Liver (tissue), 9 donors: Measurements from ENCODE around the gene NARS2. TPM values are rescaled to one million over a fixed set of nuclear protein-coding genes. Genes with fewer than 3 reads are reported as not detected.

Source experiments
- DNase-seq: peaks from one replicate; pipeline ENCODE4 v3.0.0-alpha.2; 2017; ENCODE audit warnings: low spot score
- H3K27ac ChIP-seq, 2 donors: one replicate each; pipeline ENCODE4 v1.7.0; 2013; ENCODE audit warnings: inconsistent platforms in 2 of 2, low read length in 2 of 2, control low read depth in 1 of 2, low read depth in 1 of 2, mild to moderate bottlenecking in 1 of 2
- H3K27me3 ChIP-seq, 4 donors: one replicate each; pipeline versions ENCODE4 v1.6.1 to v1.7.0; 2013; ENCODE audit warnings: low read length in 3 of 4, inconsistent platforms in 1 of 4, mild to moderate bottlenecking in 1 of 4, moderate library complexity in 1 of 4; ENCODE audit not compliant: control insufficient read depth in 4 of 4, insufficient read depth in 4 of 4
- H3K36me3 ChIP-seq, 4 donors: one replicate each; pipeline versions ENCODE4 v1.6.1 to v1.7.0; 2013; ENCODE audit warnings: low read length in 3 of 4, mild to moderate bottlenecking in 3 of 4, low read depth in 1 of 4, moderate library complexity in 1 of 4; ENCODE audit not compliant: control insufficient read depth in 4 of 4, insufficient read depth in 3 of 4
- H3K4me1 ChIP-seq, 4 donors: one replicate each; pipeline versions ENCODE4 v1.6.1 to v1.7.0; 2013; ENCODE audit warnings: low read length in 3 of 4, mild to moderate bottlenecking in 3 of 4, moderate library complexity in 1 of 4; ENCODE audit not compliant: control insufficient read depth in 4 of 4, insufficient read depth in 4 of 4
- H3K4me3 ChIP-seq, 3 donors: one replicate each; pipeline versions ENCODE4 v1.6.1 to v1.7.0; 2013; ENCODE audit warnings: low read length in 3 of 3, control low read depth in 1 of 3, low read depth in 1 of 3, mild to moderate bottlenecking in 1 of 3
- H3K9ac ChIP-seq, 2 donors: one replicate each; pipeline ENCODE4 v1.7.0; 2013; ENCODE audit warnings: low read length in 2 of 2, mild to moderate bottlenecking in 2 of 2, moderate library complexity in 2 of 2, control low read depth in 1 of 2, low read depth in 1 of 2
- H3K9me3 ChIP-seq, 4 donors: one replicate each; pipeline versions ENCODE4 v1.6.1 to v1.7.0; 2013; ENCODE audit warnings: low read length in 3 of 4; ENCODE audit not compliant: control insufficient read depth in 4 of 4
- EGR1 ChIP-seq, 2 donors: IDR thresholded peaks; 2 replicates each; pipeline ENCODE4 v1.6.1; 2016 to 2018; ENCODE audit warnings: antibody characterized with exemption in 2 of 2, low read depth in 2 of 2
- HNF4A ChIP-seq, 2 donors: conservative IDR thresholded peaks; 2 replicates each; pipeline ENCODE4 v1.6.1; 2016; ENCODE audit warnings: antibody characterized with exemption in 2 of 2, mild to moderate bottlenecking in 2 of 2
- HNF4G ChIP-seq: IDR thresholded peaks from 2 replicates; pipeline ENCODE4 v1.6.1; 2016; ENCODE audit warnings: antibody characterized with exemption
- JUND ChIP-seq, 2 donors: IDR thresholded peaks; 2 replicates each; pipeline ENCODE4 v1.6.1; 2016; ENCODE audit warnings: antibody characterized with exemption in 2 of 2
- NR2F2 ChIP-seq: IDR thresholded peaks from 2 replicates; pipeline ENCODE4 v1.6.1; 2016; ENCODE audit warnings: antibody characterized with exemption
- RAD21 ChIP-seq, 2 donors: IDR thresholded peaks; 2 replicates each; pipeline ENCODE4 v1.6.1; 2016; ENCODE audit warnings: antibody characterized with exemption in 2 of 2, mild to moderate bottlenecking in 2 of 2
- RXRA ChIP-seq, 2 donors: IDR thresholded peaks; 2 replicates each; pipeline ENCODE4 v1.6.1; 2017 to 2018; ENCODE audit warnings: antibody characterized with exemption in 2 of 2, mild to moderate bottlenecking in 1 of 2
- SP1 ChIP-seq: IDR thresholded peaks from 2 replicates; pipeline ENCODE4 v1.6.1; 2018; ENCODE audit warnings: antibody characterized with exemption, mild to moderate bottlenecking
- TAF1 ChIP-seq: conservative IDR thresholded peaks from 2 replicates; pipeline ENCODE4 v1.6.1; 2016; ENCODE audit warnings: antibody characterized with exemption, mild to moderate bottlenecking
- YY1 ChIP-seq: IDR thresholded peaks from 2 replicates; pipeline ENCODE4 v1.6.1; 2016; ENCODE audit warnings: antibody characterized with exemption, mild to moderate bottlenecking
- WGBS: extraction: QIAGEN DNeasy Blood & Tissue Kit; methylation state at CpG from one replicate; pipeline ENCODE4 v1.1.7; 2013; 5-methylcytosine and 5-hydroxymethylcytosine counted together
- polyA plus RNA-seq, 2 donors: library from polyadenylated mRNA; stranded (reverse) in 1 of 2; unstranded in 1 of 2; fragments of 200-250 nt in 1 of 2; fragments of >200 nt in 1 of 2; fragmentation: Nextera tagmentation in 1 of 2; extraction: Ambion mirVana in 1 of 2; gene quantifications; one replicate each; pipeline versions ENCODE4 v1.2.1 to v1.2.3, GENCODE V29; 2013 to 2015
- total RNA-seq, 2 donors: library from RNA; depleted of rRNA; stranded (reverse); fragments of >200 nt; gene quantifications; one replicate each; pipeline ENCODE4 v1.2.3, GENCODE V29; 2014
- TF ChIP-seq, protein P1 (sequence below): IDR thresholded peaks from 2 replicates; pipeline ENCODE4 v1.6.1; 2016; ENCODE audit warnings: antibody characterized with exemption
- TF ChIP-seq, protein P2 (sequence below): fragments of 150-350 bp; IDR thresholded peaks from 2 replicates; pipeline ENCODE4 v1.5.1; 2017; ENCODE audit warnings: improper control_type of control experiment, low read depth, low read length; ENCODE audit not compliant: missing input control
- TF ChIP-seq, protein P3 (sequence below): IDR thresholded peaks from 2 replicates; pipeline ENCODE4 v1.6.1; 2016; ENCODE audit warnings: antibody characterized with exemption
- TF ChIP-seq, protein P4 (sequence below): IDR thresholded peaks from 2 replicates; pipeline ENCODE4 v1.6.1; 2016; ENCODE audit warnings: antibody characterized with exemption
- TF ChIP-seq, protein P5 (sequence below): IDR thresholded peaks from 2 replicates; pipeline ENCODE4 v1.6.1; 2016; ENCODE audit warnings: antibody characterized with exemption, mild to moderate bottlenecking
- donor health status: healthy.
- donor health status: healthy.
- donor health status: healthy.
- donor health status: healthy.
- donor health status: healthy.

Gene NARS2
- total and polyA plus RNA-seq, 4 donors: 10.4 to 19.4 (median 11.8) TPM

DNA sequence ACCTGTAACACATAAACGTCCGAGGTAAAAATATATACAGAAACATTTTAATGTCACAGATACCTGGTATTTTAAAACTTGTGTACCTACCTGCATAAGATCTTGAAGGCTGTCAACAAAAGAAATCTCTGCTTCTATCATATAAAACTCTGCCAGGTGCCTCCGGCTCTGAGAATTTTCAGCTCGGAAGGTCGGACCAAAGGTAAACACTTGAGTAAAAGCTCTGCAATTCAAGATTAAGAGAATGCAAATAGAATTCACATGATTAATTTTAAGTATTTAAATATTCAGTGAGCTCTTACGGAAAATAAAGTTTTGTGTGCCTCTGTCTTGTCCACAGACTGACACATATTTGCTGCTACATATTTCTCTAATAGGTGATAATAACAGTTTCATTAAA lies 81.7 kb downstream of the NARS2 start:
- no peaks in the 10 kb centered on the region for H3K27me3 ChIP-seq
- no peak for DNase-seq
- TF ChIP-seq HNF4A (conservative IDR thresholded peaks at IDR 0.05) (no peak), JUND (IDR thresholded peaks at IDR 0.05) (no peak), YY1 (no peak)
- TF ChIP-seq, protein P1, sequence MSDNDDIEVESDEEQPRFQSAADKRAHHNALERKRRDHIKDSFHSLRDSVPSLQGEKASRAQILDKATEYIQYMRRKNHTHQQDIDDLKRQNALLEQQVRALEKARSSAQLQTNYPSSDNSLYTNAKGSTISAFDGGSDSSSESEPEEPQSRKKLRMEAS: no peak
- no peak overlapping the region for H3K27ac ChIP-seq
- peaks cover 0 to 7% (median 3%) of the 10 kb centered on the region in 4 donors for H3K4me1 ChIP-seq
- H3K9ac ChIP-seq: no peak overlapping the region
- 96% methylated on average over 6 of the region's 6 CpGs for WGBS
- H3K4me3 ChIP-seq: no peak overlapping the region
- peaks cover 0 to 2% (median 0%) of the 10 kb centered on the region in 4 donors for H3K36me3 ChIP-seq
- no peaks in the 10 kb centered on the region for H3K9me3 ChIP-seq

DNA sequence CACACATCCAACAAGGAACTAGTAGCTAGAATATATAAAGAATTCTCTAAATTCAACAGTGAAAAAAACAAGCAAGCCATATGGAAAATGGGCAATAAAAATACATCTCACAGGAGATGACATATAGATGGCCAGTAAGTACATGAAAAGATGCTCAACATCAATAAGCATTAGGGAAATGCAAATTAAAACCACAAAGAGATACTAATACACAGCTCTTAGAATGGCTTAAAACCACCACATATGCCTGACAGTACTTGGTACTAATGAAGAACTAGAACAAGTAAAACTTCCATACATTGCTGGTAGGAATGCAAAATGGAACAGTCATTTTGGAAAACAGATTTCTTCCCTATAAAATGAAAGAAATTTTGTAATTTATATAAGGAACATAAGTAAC lies 85.5 kb downstream of the NARS2 start:
- no peak for TF ChIP-seq RXRA (IDR thresholded peaks at IDR 0.05)
- TF ChIP-seq, protein P2, sequence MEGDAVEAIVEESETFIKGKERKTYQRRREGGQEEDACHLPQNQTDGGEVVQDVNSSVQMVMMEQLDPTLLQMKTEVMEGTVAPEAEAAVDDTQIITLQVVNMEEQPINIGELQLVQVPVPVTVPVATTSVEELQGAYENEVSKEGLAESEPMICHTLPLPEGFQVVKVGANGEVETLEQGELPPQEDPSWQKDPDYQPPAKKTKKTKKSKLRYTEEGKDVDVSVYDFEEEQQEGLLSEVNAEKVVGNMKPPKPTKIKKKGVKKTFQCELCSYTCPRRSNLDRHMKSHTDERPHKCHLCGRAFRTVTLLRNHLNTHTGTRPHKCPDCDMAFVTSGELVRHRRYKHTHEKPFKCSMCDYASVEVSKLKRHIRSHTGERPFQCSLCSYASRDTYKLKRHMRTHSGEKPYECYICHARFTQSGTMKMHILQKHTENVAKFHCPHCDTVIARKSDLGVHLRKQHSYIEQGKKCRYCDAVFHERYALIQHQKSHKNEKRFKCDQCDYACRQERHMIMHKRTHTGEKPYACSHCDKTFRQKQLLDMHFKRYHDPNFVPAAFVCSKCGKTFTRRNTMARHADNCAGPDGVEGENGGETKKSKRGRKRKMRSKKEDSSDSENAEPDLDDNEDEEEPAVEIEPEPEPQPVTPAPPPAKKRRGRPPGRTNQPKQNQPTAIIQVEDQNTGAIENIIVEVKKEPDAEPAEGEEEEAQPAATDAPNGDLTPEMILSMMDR: no peak
- no peak for TF ChIP-seq TAF1
- TF ChIP-seq JUND (IDR thresholded peaks at IDR 0.05): no peak
- no peak for TF ChIP-seq HNF4A (conservative IDR thresholded peaks at IDR 0.05)
- TF ChIP-seq, protein P3, sequence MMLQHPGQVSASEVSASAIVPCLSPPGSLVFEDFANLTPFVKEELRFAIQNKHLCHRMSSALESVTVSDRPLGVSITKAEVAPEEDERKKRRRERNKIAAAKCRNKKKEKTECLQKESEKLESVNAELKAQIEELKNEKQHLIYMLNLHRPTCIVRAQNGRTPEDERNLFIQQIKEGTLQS: no peak
- TF ChIP-seq YY1: no peak
- TF ChIP-seq, protein P4, sequence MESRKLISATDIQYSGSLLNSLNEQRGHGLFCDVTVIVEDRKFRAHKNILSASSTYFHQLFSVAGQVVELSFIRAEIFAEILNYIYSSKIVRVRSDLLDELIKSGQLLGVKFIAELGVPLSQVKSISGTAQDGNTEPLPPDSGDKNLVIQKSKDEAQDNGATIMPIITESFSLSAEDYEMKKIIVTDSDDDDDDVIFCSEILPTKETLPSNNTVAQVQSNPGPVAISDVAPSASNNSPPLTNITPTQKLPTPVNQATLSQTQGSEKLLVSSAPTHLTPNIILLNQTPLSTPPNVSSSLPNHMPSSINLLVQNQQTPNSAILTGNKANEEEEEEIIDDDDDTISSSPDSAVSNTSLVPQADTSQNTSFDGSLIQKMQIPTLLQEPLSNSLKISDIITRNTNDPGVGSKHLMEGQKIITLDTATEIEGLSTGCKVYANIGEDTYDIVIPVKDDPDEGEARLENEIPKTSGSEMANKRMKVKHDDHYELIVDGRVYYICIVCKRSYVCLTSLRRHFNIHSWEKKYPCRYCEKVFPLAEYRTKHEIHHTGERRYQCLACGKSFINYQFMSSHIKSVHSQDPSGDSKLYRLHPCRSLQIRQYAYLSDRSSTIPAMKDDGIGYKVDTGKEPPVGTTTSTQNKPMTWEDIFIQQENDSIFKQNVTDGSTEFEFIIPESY: no peak
- no peak for TF ChIP-seq NR2F2
- no peak for TF ChIP-seq HNF4G
- TF ChIP-seq EGR1 (IDR thresholded peaks at IDR 0.05; ENCODE audit: low read depth in 2 of 2): no peak
- no peak for TF ChIP-seq SP1
- no peak for TF ChIP-seq RAD21 (IDR thresholded peaks at IDR 0.05)
- TF ChIP-seq, protein P5, sequence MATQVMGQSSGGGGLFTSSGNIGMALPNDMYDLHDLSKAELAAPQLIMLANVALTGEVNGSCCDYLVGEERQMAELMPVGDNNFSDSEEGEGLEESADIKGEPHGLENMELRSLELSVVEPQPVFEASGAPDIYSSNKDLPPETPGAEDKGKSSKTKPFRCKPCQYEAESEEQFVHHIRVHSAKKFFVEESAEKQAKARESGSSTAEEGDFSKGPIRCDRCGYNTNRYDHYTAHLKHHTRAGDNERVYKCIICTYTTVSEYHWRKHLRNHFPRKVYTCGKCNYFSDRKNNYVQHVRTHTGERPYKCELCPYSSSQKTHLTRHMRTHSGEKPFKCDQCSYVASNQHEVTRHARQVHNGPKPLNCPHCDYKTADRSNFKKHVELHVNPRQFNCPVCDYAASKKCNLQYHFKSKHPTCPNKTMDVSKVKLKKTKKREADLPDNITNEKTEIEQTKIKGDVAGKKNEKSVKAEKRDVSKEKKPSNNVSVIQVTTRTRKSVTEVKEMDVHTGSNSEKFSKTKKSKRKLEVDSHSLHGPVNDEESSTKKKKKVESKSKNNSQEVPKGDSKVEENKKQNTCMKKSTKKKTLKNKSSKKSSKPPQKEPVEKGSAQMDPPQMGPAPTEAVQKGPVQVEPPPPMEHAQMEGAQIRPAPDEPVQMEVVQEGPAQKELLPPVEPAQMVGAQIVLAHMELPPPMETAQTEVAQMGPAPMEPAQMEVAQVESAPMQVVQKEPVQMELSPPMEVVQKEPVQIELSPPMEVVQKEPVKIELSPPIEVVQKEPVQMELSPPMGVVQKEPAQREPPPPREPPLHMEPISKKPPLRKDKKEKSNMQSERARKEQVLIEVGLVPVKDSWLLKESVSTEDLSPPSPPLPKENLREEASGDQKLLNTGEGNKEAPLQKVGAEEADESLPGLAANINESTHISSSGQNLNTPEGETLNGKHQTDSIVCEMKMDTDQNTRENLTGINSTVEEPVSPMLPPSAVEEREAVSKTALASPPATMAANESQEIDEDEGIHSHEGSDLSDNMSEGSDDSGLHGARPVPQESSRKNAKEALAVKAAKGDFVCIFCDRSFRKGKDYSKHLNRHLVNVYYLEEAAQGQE: no peak
- H3K27me3 ChIP-seq: no peaks in the 10 kb centered on the region
- H3K4me3 ChIP-seq: no peak overlapping the region
- H3K9me3 ChIP-seq: no peaks in the 10 kb centered on the region
- DNase-seq: no peak
- H3K27ac ChIP-seq: no peak overlapping the region
- peaks cover 0 to 2% (median 0%) of the 10 kb centered on the region in 4 donors for H3K36me3 ChIP-seq
- no peaks in the 10 kb centered on the region for H3K4me1 ChIP-seq
- H3K9ac ChIP-seq: no peak overlapping the region
